Stimulated activated CD4-positive, alpha-beta T cell treated with anti-CD3 and anti-CD28 coated beads, Interleukin-1b, Interleukin-23, amount 100 ng/mL, for 1 hour (primary cell): ENCODE results near the gene BOD1L1.

Experiments
- DNase-seq, 2 donors: peaks; one replicate each; pipeline ENCODE4 v3.0.0-alpha.2; 2020; ENCODE audit warnings: low read depth in 2 of 2

BOD1L1 gene

DNA sequence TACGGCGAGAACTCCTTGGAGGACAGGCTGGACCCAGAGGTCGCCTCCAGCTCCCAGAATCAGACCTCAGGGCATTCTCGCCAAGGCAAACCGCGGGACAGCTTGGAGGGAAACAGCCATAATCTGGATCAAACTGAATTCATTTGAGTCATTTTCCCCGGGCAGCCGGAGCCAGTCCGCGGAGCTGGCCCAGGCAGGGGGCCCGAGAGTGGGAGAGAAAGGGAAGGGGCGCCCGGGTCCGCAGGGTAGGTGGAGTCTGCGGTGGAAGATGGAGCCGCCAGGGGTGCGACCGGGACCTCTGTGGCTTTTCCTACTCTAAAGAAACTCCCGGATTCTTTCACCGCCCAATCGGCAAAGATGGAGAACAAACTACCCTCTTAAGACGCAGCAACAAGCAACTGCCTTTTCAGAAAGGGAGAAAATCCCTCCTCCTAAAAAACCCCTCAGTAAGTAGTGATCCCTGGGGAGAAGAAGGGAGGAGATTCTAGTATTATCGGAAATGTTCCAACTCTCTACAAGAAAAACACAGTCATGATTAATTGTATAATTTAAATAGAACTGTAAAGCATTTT lies 88.4 kb downstream of the BOD1L1 start:
- no peak for DNase-seq

DNA sequence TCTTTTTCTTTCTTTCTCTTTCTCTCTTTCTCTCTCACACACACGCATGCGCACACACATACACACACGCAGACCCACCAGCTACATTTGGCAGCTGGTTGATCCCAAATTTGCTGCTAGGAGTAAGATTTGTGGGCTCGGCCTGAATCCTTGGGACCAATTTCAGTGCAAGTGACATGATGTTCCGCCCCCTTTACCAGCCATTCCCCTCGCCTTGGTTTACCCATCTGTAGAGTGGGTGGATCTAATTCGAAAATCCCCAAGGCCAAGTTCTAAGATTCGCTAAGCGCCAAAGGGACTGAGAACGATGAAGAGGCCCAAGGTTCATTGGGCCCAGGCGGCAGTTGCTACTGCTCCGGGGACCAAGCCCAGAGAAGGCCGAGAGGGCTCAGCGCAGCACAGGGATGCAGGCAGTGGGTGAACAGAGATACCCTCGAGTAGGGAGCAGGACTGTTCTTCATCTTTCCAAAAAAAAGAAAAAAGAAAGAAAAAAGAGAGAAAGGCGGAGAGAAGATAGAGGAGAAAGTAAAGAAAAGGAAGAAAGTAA lies 89.0 kb downstream of the BOD1L1 start:
- no peak for DNase-seq

DNA sequence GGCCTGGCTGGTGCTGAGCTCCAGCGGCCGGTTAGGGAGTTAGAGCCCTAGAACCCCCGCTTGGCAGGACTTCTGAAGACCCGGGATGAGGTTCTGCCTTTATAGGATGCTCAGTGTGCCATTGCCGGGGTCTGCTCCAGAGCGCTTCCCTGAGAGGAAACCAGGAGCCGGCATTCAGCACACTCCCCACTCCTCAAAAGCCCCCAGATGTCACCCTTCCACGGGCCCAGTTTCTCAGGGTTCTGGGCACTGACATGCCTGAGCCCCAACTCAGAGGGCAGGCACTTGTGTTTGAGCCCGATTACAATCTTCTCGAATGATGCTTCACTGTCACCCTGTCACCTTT lies 89.7 kb downstream of the BOD1L1 start:
- DNase-seq = no peak

GRCh38 chr4:13537011-13537831 lies 90.3 kb downstream of the BOD1L1 start:
- no peak for DNase-seq

GRCh38 chr4:13536607-13537006 lies 90.9 kb downstream of the BOD1L1 start:
- DNase-seq = no peak

- DNase-seq = no peak
These were observed 91.7 kb downstream of the BOD1L1 start for GRCh38 chr4:13535708-13536361.

- DNase-seq = no peak
These were observed 92.4 kb downstream of the BOD1L1 start for GRCh38 chr4:13535118-13535517.

DNA sequence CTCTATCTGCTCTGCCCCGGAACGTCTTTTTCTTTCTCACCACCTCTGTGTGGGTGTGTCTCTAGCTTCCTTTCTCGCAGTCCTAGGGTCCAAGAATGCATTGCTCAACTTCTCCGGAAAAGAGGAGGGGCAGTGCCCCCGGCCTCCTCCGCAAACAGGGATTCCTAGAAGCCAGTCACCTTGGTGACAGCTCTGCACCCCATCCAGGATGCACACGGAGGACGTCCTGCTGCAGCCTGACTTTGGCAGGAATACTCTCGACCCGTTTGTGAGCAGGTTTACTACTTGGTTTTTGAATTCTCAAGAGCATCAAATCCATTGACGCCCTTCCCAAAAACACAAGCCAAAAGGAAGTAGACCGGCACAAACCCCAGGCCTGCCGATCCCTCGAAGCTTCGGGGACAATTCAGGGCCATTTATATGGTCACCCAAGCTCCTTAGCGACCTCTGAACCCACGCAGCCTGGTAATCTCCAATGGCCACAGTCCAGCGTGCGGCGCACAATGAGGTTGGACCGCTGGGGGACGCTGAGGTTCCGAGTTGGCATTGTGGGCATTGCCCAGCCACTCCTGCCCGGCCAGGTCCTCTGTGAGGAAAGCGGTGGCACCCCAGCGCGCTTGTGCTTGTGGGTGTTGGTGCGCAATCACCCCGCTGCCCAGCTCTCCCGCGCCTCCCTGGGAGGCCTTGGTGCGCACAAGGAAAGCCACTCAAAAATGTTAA lies 93.0 kb downstream of the BOD1L1 start:
- no peak for DNase-seq

GRCh38 chr4:13533670-13534343 lies 93.7 kb downstream of the BOD1L1 start:
- no peak for DNase-seq

GRCh38 chr4:13531625-13531998 lies 95.9 kb downstream of the BOD1L1 start:
- DNase-seq = no peak

DNA sequence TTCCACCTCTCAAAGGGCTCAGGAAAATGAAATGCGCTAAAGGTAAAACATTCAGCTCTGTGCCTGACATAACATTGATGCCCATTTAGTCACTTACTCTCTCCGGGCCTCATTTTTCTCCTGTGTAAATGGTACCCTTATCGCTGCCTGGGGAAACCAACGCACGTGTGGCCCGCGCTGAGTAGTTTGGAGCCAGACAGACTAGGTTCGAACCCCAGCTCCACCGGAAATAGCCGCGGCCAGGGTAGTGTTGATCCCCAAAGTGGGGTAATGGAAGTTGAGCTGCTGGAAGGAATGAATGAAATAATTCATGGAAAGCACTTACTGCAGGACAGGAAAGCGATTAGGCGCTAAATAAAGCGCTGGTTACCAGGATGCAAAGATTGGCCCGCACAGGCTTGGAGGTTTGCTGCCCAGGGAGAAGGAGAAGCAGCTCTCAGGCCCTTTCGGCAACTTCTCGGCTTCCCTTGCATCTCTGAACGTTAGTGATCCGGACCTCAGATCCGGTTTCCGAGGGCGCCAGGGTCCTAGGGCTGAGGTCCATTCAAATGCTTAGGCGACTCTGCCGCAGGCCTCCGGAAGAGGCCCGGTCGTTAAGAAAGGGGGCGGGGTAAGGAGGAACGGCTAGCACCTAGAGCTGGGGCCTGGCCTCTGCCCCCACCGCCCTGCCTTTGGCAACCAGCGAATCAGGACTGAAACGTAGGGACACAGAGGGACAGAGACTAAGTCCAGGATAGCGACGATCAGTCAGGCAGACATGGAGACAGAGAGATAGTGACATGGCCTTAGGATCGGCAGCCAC lies 96.5 kb downstream of the BOD1L1 start:
- DNase-seq = no peak

DNA sequence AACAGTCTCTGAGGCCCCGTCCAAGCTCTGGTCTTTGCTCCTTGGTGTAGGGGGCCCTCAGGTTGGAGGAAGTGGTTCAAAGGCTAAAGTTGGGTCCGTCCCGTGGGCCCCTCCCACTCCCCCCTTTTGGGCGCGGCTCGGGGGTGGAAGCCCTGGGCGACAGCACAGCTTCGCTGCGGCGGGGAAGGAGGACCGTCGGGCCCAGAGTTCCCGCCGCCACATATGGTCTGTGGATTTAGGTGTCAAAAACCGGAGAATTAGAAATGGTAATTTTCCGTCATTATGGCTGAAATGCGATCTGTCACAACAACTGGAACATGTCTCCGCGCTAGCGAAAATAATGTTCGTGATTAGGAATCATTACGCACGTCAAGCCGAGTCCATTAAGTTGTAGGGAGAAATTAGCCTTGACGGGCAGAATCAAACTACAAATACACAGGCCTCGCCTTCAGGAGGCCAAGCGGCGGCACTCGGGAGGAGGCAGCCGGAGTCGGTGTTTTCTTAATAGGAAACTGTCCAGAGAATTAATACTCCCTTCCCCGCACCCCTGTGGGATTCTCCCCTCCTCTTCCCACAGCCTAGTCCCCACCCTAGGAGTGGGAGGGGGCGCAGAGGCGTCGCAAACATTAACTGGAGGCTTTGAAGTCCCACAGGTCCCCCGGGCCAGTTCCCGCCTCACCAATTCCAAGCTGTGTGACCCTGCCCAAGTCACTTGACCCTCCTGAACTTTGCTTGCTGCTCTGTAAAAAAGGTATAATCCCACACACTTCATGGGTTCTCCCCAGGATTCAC lies 98.2 kb downstream of the BOD1L1 start:
- no peak for DNase-seq

DNA sequence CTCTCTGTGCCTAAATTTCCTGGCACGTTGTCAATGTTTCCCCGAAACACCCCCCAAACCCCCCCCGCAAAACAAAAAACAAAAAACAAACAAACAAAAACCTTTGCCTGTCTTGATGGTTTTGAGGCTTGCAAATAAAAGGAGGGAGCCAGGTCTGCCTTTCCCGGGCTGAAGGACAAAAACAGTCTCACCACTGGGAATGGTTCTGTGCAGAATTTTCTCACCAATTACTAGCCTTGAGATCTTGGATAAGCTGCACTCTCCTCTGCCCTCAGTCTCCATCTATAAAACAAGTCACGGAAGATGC lies 98.8 kb downstream of the BOD1L1 start:
- no peak for DNase-seq

GRCh38 chr4:13527981-13528820 lies 99.3 kb downstream of the BOD1L1 start:
- no peak for DNase-seq

GRCh38 chr4:13527192-13527980 lies 100.1 kb downstream of the BOD1L1 start:
- no peak for DNase-seq

GRCh38 chr4:13526658-13527057 lies 100.9 kb downstream of the BOD1L1 start:
- DNase-seq = no peak

GRCh38 chr4:13525606-13526281 lies 101.8 kb downstream of the BOD1L1 start:
- DNase-seq = no peak
